COLO829 (cell line): ENCODE results near the gene GPR137B.
"Not testable (repeated sequence)": the region's sequence is repeated elsewhere in the genome, so short reads cannot be mapped to it uniquely, and the experiment has no call there.

ENCODE experiments used
- DNase-seq: peaks from one replicate; pipeline ENCODE4 v3.0.0; 2012; ENCODE audit warnings: low spot score

The GPR137B gene

GRCh38 chr1:236142253-236143103 is at the start of gene GPR137B:
Gene GPR137B, plus strand, starts transcription at chr1:236142539. Its CDS starts 84 bp downstream, at chr1:236142623.
- DNase-seq = peak; percentile 86

GRCh38 chr1:236092899-236093298 is 49.4 kb upstream of the GPR137B start:
- no peak for DNase-seq

GRCh38 chr1:236095705-236096520 is 46.4 kb upstream of the GPR137B start:
- DNase-seq = no peak

GRCh38 chr1:236096660-236097482 is 45.5 kb upstream of the GPR137B start:
- not testable (repeated sequence) for DNase-seq

GRCh38 chr1:236098267-236098666 is 44.1 kb upstream of the GPR137B start:
- no peak for DNase-seq

GRCh38 chr1:236099355-236099974 is 42.9 kb upstream of the GPR137B start:
- DNase-seq = peak; percentile 99

- DNase-seq = no peak
These were observed 41.5 kb upstream of the GPR137B start for GRCh38 chr1:236100799-236101198.

GRCh38 chr1:236101233-236102200 is 40.8 kb upstream of the GPR137B start:
- DNase-seq = no peak

- no peak for DNase-seq
These were observed 39.7 kb upstream of the GPR137B start for GRCh38 chr1:236102611-236103010.

GRCh38 chr1:236103059-236103458 is 39.3 kb upstream of the GPR137B start:
- no peak for DNase-seq

- DNase-seq = peak; percentile 94
These were observed 38.6 kb upstream of the GPR137B start for GRCh38 chr1:236103646-236104218.

GRCh38 chr1:236107121-236107907 is 35.0 kb upstream of the GPR137B start:
- no peak for DNase-seq

- DNase-seq = no peak
These were observed 34.2 kb upstream of the GPR137B start for GRCh38 chr1:236108027-236108648.

GRCh38 chr1:236110137-236110536 is 32.2 kb upstream of the GPR137B start:
- no peak for DNase-seq

GRCh38 chr1:236111527-236112331 is 30.6 kb upstream of the GPR137B start:
- DNase-seq = no peak

GRCh38 chr1:236112332-236112627 is 30.1 kb upstream of the GPR137B start:
- DNase-seq = no peak

- DNase-seq = no peak
These were observed 28.9 kb upstream of the GPR137B start for GRCh38 chr1:236113324-236114032.
